CD14-positive monocyte (primary cell): Measurements from ENCODE around the gene QDPR. TPM values are rescaled to one million over a fixed set of nuclear protein-coding genes. Genes with fewer than 3 reads are reported as not detected.

ENCODE experiments used
- DNase-seq, 3 donors: peaks; one replicate each; pipeline ENCODE4 v3.0.0-alpha.2; 2011 to 2022
- H2AFZ ChIP-seq: 2 replicates; pipeline ENCODE4 v1.6.0; 2012; ENCODE audit warnings: mild to moderate bottlenecking, low read depth, low read length, inconsistent platforms; ENCODE audit not compliant: insufficient read depth, poor library complexity, severe bottlenecking
- H3K27ac ChIP-seq, 2 donors: 1 replicate in 1 of 2; 2 replicates in 1 of 2; pipeline ENCODE4 v1.5.1; 2012 to 2013; ENCODE audit warnings: low read length in 2 of 2, control low read depth in 1 of 2, inconsistent platforms in 1 of 2, low read depth in 1 of 2, mild to moderate bottlenecking in 1 of 2
- H3K27me3 ChIP-seq, 2 donors: one replicate each; pipeline versions ENCODE4 v1.6.0 to v1.6.1; 2011 to 2013; ENCODE audit warnings: low read length in 2 of 2; ENCODE audit not compliant: control insufficient read depth in 2 of 2, insufficient read depth in 2 of 2
- H3K36me3 ChIP-seq, 2 donors: replicated peaks in 1 of 2; 1 replicate in 1 of 2; 2 replicates in 1 of 2; pipeline versions ENCODE4 v1.5.1 to v1.6.1; 2012 to 2013; ENCODE audit warnings: low read length in 2 of 2, control low read depth in 1 of 2, inconsistent platforms in 1 of 2, mild to moderate bottlenecking in 1 of 2; ENCODE audit not compliant: insufficient read depth in 2 of 2, control insufficient read depth in 1 of 2
- H3K4me1 ChIP-seq, 2 donors: 1 replicate in 1 of 2; 2 replicates in 1 of 2; pipeline versions ENCODE4 v1.5.1 to v1.6.1; 2012 to 2013; ENCODE audit warnings: low read length in 2 of 2, control low read depth in 1 of 2, inconsistent platforms in 1 of 2, mild to moderate bottlenecking in 1 of 2, moderate library complexity in 1 of 2; ENCODE audit not compliant: insufficient read depth in 2 of 2, control insufficient read depth in 1 of 2
- H3K4me2 ChIP-seq: replicated peaks from 2 replicates; pipeline ENCODE3; 2012; ENCODE audit warnings: low read length, moderate library complexity, mild to moderate bottlenecking; ENCODE audit not compliant: poor library complexity, severe bottlenecking; ENCODE audit errors: extremely low read depth
- H3K4me3 ChIP-seq, 3 experiments: fragments of 200-600 bp in 1 of 3; sonication (generic) in 1 of 3; replicated peaks in 1 of 3; 1 replicate in 2 of 3; 2 replicates in 1 of 3; pipeline ENCODE4 v1.5.1; 2011 to 2013; ENCODE audit warnings: low read length in 3 of 3, mild to moderate bottlenecking in 3 of 3, control low read depth in 2 of 3, low read depth in 2 of 3, inconsistent platforms in 1 of 3, moderate library complexity in 1 of 3
- H3K79me2 ChIP-seq: 2 replicates; pipeline ENCODE4 v1.6.0; 2012; ENCODE audit warnings: mild to moderate bottlenecking, control low read depth, inconsistent platforms, low read length, moderate library complexity; ENCODE audit not compliant: insufficient read depth
- H3K9ac ChIP-seq: 2 replicates; pipeline ENCODE4 v1.6.0; 2017; ENCODE audit warnings: low read length, mild to moderate bottlenecking; ENCODE audit not compliant: insufficient read depth, poor library complexity, severe bottlenecking
- H3K9me3 ChIP-seq, 2 donors: replicated peaks in 1 of 2; 1 replicate in 1 of 2; 2 replicates in 1 of 2; pipeline versions ENCODE4 v1.5.1 to v1.6.1; 2012 to 2013; ENCODE audit warnings: low read length in 2 of 2, control low read depth in 1 of 2; ENCODE audit not compliant: control insufficient read depth in 1 of 2, insufficient read depth in 1 of 2
- H4K20me1 ChIP-seq: 2 replicates; pipeline ENCODE4 v1.6.0; 2012; ENCODE audit warnings: mild to moderate bottlenecking, low read length, control low read depth, moderate library complexity; ENCODE audit not compliant: insufficient read depth
- H3K27ac Mint-ChIP-seq, 7 donors: one replicate each; pipeline ENCODE4 v1.8.0; 2020; ENCODE audit warnings: mild to moderate bottlenecking in 7 of 7, mixed read lengths in 7 of 7, moderate library complexity in 6 of 7, inconsistent platforms in 2 of 7
- H3K27me3 Mint-ChIP-seq, 3 donors: one replicate each; pipeline ENCODE4 v1.8.0; 2021 to 2022; ENCODE audit warnings: low read depth in 3 of 3, mild to moderate bottlenecking in 3 of 3, mixed read lengths in 3 of 3, moderate library complexity in 3 of 3, inconsistent platforms in 1 of 3
- H3K36me3 Mint-ChIP-seq, 2 donors: one replicate each; pipeline ENCODE4 v1.8.0; 2020; ENCODE audit warnings: mixed read lengths in 2 of 2, inconsistent platforms in 1 of 2, mild to moderate bottlenecking in 1 of 2
- H3K4me1 Mint-ChIP-seq: one replicate; pipeline ENCODE4 v1.8.0; 2020; ENCODE audit warnings: mild to moderate bottlenecking, mixed read lengths
- H3K4me3 Mint-ChIP-seq, 2 donors: one replicate each; pipeline ENCODE4 v1.8.0; 2020; ENCODE audit warnings: mild to moderate bottlenecking in 2 of 2, mixed read lengths in 2 of 2, moderate library complexity in 1 of 2
- H3K9me3 Mint-ChIP-seq, 7 donors: one replicate each; pipeline ENCODE4 v1.8.0; 2020 to 2022; ENCODE audit warnings: mixed read lengths in 7 of 7, mild to moderate bottlenecking in 6 of 7, moderate library complexity in 6 of 7, inconsistent platforms in 2 of 7
- WGBS: methylation state at CpG from one replicate; pipeline ENCODE4 v1.1.5; 2013; ENCODE audit warnings: missing lambda C conversion rate; ENCODE audit not compliant: insufficient coverage; 5-methylcytosine and 5-hydroxymethylcytosine counted together
- intact Hi-C, 2 donors: fragments of 100-400 bp; cut with micrococcal nuclease; formaldehyde crosslinking; loops; one replicate each; pipeline versions ENCODE4 v1.15.0 to v1.15.1; 2023
- polyA plus RNA-seq, 3 donors: library from polyadenylated mRNA; depleted of rRNA in 1 of 3; unstranded in 2 of 3; stranded (reverse) in 1 of 3; fragments of 300-500 nt in 2 of 3; fragments of >200 nt in 1 of 3; fragmentation: Illumina TruSeq in 2 of 3; gene quantifications; 1 replicate in 2 of 3; 2 replicates in 1 of 3; pipeline ENCODE4 v1.2.3, GENCODE V29; 2012 to 2021
- TF ChIP-seq, protein P1 (sequence below): fragments of 200-600 bp; IDR thresholded peaks from one replicate; pipeline ENCODE4 v1.8.0; 2022; ENCODE audit warnings: antibody characterized with exemption, mild to moderate bottlenecking

The QDPR gene
- polyA plus RNA-seq, 3 donors, result 15.8 to 31.7 (median 27.7) TPM

DNA sequence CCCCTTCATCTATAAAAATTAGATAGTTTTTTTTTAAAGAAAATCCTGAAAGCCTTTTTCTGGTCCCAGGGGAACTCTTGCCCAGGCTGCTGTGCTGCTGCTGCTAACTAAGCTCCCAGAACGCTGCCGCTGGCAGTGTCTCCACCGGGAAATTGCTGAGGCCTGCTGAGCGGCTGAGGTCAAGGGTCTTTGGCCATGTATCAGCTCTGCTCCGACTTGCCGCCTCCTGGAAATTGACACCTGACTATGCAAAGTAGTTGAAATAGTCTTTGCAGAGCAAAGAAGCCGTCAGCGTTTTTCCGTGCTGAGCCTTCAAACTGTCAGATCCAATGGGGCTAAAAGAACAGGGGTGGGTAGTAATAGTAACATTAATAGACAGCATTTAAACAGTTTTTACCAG is 839 bp downstream of the QDPR start:
- intact Hi-C loops, result no loop called here
- no peak overlapping the region for H3K27ac ChIP-seq
- H3K27ac Mint-ChIP-seq, result peak overlapping the region in 3 of 7 donors; percentile 20 to 50 (median 37)

DNA sequence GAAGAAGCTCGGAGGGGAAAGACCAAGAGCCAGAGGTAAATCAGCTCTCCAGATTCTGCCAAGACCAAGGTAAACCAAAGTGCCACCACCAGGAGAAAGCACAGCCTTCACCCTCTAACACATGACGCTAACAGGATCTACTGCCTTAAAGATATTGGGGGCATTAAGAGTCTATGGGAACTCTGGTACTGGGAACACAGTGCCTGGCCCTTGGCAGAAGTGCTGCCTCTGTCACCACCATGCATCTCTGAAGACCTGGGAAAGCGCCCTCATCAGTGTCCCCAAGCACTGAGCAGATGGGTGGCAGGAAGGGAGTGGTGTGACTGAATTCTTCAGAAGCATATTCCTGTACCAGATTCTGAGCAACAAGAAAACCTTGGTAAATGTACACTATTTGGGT is 1.3 kb downstream of the QDPR start:
- no peaks in the 10 kb centered on the region for H4K20me1 ChIP-seq
- Mint-ChIP-seq H3K9me3 (no peaks in the 10 kb centered on the region), H3K4me3 (no peak overlapping the region), H3K27ac (no peak overlapping the region), H3K27me3 (peaks cover 0 to 6% (median 3%) of the 10 kb centered on the region in 3 donors), H3K4me1 (peaks cover 23% of the 10 kb centered on the region), H3K36me3 (peaks cover 17 to 29% of the 10 kb centered on the region in 2 donors)
- H3K27me3 ChIP-seq, result no peaks in the 10 kb centered on the region
- TF ChIP-seq, protein P1, sequence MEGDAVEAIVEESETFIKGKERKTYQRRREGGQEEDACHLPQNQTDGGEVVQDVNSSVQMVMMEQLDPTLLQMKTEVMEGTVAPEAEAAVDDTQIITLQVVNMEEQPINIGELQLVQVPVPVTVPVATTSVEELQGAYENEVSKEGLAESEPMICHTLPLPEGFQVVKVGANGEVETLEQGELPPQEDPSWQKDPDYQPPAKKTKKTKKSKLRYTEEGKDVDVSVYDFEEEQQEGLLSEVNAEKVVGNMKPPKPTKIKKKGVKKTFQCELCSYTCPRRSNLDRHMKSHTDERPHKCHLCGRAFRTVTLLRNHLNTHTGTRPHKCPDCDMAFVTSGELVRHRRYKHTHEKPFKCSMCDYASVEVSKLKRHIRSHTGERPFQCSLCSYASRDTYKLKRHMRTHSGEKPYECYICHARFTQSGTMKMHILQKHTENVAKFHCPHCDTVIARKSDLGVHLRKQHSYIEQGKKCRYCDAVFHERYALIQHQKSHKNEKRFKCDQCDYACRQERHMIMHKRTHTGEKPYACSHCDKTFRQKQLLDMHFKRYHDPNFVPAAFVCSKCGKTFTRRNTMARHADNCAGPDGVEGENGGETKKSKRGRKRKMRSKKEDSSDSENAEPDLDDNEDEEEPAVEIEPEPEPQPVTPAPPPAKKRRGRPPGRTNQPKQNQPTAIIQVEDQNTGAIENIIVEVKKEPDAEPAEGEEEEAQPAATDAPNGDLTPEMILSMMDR, result no peak
- H3K9ac ChIP-seq, result no peak overlapping the region
- H3K4me2 ChIP-seq, result peak overlapping the region; percentile 89
- peaks cover 2 to 16% of the 10 kb centered on the region in 2 donors for H3K36me3 ChIP-seq
- no CpG with 5 or more reads among the region's 3 CpGs for WGBS
- H3K27ac ChIP-seq, result no peak overlapping the region
- H2AFZ ChIP-seq, result no peak overlapping the region
- intact Hi-C loops, result no loop called here
- peaks cover 14 to 17% of the 10 kb centered on the region in 2 donors for H3K4me1 ChIP-seq
- H3K4me3 ChIP-seq, result no peak overlapping the region
- H3K9me3 ChIP-seq, result no peaks in the 10 kb centered on the region
- DNase-seq, result no peak
- H3K79me2 ChIP-seq, result peaks cover 11% of the 10 kb centered on the region

More for the DNA sequence above, 839 bp downstream of the QDPR start:
- peaks cover 2 to 14% of the 10 kb centered on the region in 2 donors for H3K36me3 ChIP-seq
- peak overlapping the region; percentile 89 for H3K4me2 ChIP-seq
- H3K27me3 ChIP-seq, result no peaks in the 10 kb centered on the region
- peaks cover 11% of the 10 kb centered on the region for H3K79me2 ChIP-seq
- H3K4me3 Mint-ChIP-seq, result peak overlapping the region; percentile 95 to 100
- H3K4me3 ChIP-seq, result peak overlapping the region; percentile 78 to 87 (median 85)
- H4K20me1 ChIP-seq, result no peaks in the 10 kb centered on the region
- TF ChIP-seq, protein P1, result no peak
- no peak for DNase-seq
- peaks cover 23% of the 10 kb centered on the region for H3K4me1 Mint-ChIP-seq
- peaks cover 14 to 24% of the 10 kb centered on the region in 2 donors for H3K36me3 Mint-ChIP-seq
- peaks cover under 1 to 8% (median 7%) of the 10 kb centered on the region in 3 donors for H3K27me3 Mint-ChIP-seq
- no peaks in the 10 kb centered on the region for H3K9me3 ChIP-seq
- peaks cover 14 to 17% of the 10 kb centered on the region in 2 donors for H3K4me1 ChIP-seq
- no peaks in the 10 kb centered on the region for H3K9me3 Mint-ChIP-seq
- peak overlapping the region; percentile 94 for H2AFZ ChIP-seq
- H3K9ac ChIP-seq, result peak overlapping the region; percentile 68
- 70% methylated on average over 6 of the region's 9 CpGs for WGBS
